Ascending aorta (tissue), 2 donors: Measurements from ENCODE around the gene CKB. TPM values are rescaled to one million over a fixed set of nuclear protein-coding genes. Genes with fewer than 3 reads are reported as not detected.
A peak's percentile ranks its signal among the peaks of the same experiment; 100 is the strongest.

Experiments
- DNase-seq, 2 donors: peaks; one replicate each; pipeline ENCODE4 v3.0.0-alpha.2; 2019; ENCODE audit warnings: low spot score in 2 of 2
- H3K27ac ChIP-seq, 2 donors: fragments of 200-600 bp; sonication (generic); one replicate each; pipeline ENCODE4 v1.5.1; 2016 to 2017; ENCODE audit warnings: mild to moderate bottlenecking in 1 of 2
- H3K27me3 ChIP-seq: fragments of 200-600 bp; sonication (generic); one replicate; pipeline ENCODE4 v1.5.1; 2017
- H3K36me3 ChIP-seq, 2 donors: fragments of 200-600 bp; sonication (generic); one replicate each; pipeline ENCODE4 v1.5.1; 2016
- H3K4me1 ChIP-seq, 2 donors: fragments of 200-600 bp; sonication (generic); one replicate each; pipeline ENCODE4 v1.5.1; 2016 to 2017; ENCODE audit warnings: mild to moderate bottlenecking in 1 of 2
- H3K4me3 ChIP-seq, 2 donors: fragments of 200-600 bp; sonication (generic); one replicate each; pipeline ENCODE4 v1.5.1; 2016 to 2017; ENCODE audit warnings: mild to moderate bottlenecking in 1 of 2
- H3K9me3 ChIP-seq, 2 donors: fragments of 200-600 bp; sonication (generic); one replicate each; pipeline ENCODE4 v1.5.1; 2016
- CTCF ChIP-seq, 3 experiments: fragments of 200-600 bp in 2 of 3; fragments of 450-650 bp in 1 of 3; sonication (generic) in 2 of 3; IDR thresholded peaks; one replicate each; pipeline ENCODE4 v1.5.1; 2016 to 2019; ENCODE audit warnings: antibody characterized with exemption in 3 of 3, mild to moderate bottlenecking in 1 of 3, moderate library complexity in 1 of 3
- intact Hi-C: fragments of 100-400 bp; cut with DNase I; formaldehyde crosslinking; loops from one replicate; pipeline ENCODE4 v1.15.1; 2023
- total RNA-seq: library from RNA; depleted of rRNA; stranded (reverse); fragments of >200 nt; gene quantifications from one replicate; pipeline ENCODE4 v1.1.0, GENCODE V29; 2016

Gene CKB
- total RNA-seq, 1 donor from 2014 or later = 144 TPM

GRCh38 chr14:103542605-103543088 lies 20.0 kb upstream of the CKB start:
- DNase-seq = peak in 1 of 2 donors; percentile 86

GRCh38 chr14:103541709-103542604 lies 19.3 kb upstream of the CKB start:
- no peaks in the 10 kb centered on the region for H3K27me3 ChIP-seq
- no peak for DNase-seq
- H3K36me3 ChIP-seq = no peaks in the 10 kb centered on the region
- peak overlapping the region; percentile 66 to 88 for H3K27ac ChIP-seq
- H3K4me1 ChIP-seq = peaks cover 57 to 66% of the 10 kb centered on the region in 2 donors
- intact Hi-C loops = no loop called here
- no peak overlapping the region for H3K4me3 ChIP-seq
- no peaks in the 10 kb centered on the region for H3K9me3 ChIP-seq
- peak in 1 of 3 experiments; percentile 22 for TF ChIP-seq CTCF (IDR thresholded peaks at IDR 0.05)

More at GRCh38 chr14:103542605-103543088, 20.0 kb upstream of the CKB start:
- H3K36me3 ChIP-seq = no peaks in the 10 kb centered on the region
- intact Hi-C loops = no loop called here
- H3K27ac ChIP-seq = peak overlapping the region; percentile 66 to 88
- peak overlapping the region in 1 of 2 donors; percentile 1 for H3K4me3 ChIP-seq
- TF ChIP-seq CTCF (IDR thresholded peaks at IDR 0.05) = no peak
- peaks cover 57 to 66% of the 10 kb centered on the region in 2 donors for H3K4me1 ChIP-seq
- no peaks in the 10 kb centered on the region for H3K9me3 ChIP-seq
- H3K27me3 ChIP-seq = no peaks in the 10 kb centered on the region

- intact Hi-C loops = loop anchor here (1.0 kb wide), 1 partner anchor 20 kb away; no protein-coding TSS in a partner anchor
Observed at GRCh38 chr14:103540821-103541708, 18.4 kb upstream of the CKB start.

GRCh38 chr14:103539056-103539825 lies 16.6 kb upstream of the CKB start:
- Histone ChIP-seq H3K27ac (peak overlapping the region; percentile 83 to 84), H3K4me3 (no peak overlapping the region), H3K9me3 (no peaks in the 10 kb centered on the region), H3K27me3 (no peaks in the 10 kb centered on the region), H3K36me3 (peaks cover 9 to 17% of the 10 kb centered on the region in 2 donors), H3K4me1 (peaks cover 51 to 52% of the 10 kb centered on the region in 2 donors)
- TF ChIP-seq CTCF (IDR thresholded peaks at IDR 0.05) = no peak
- no peak for DNase-seq
- intact Hi-C loops = no loop called here

More at GRCh38 chr14:103540821-103541708, 18.4 kb upstream of the CKB start:
- no peak for TF ChIP-seq CTCF (IDR thresholded peaks at IDR 0.05)
- no peaks in the 10 kb centered on the region for H3K27me3 ChIP-seq
- peaks cover 57 to 60% of the 10 kb centered on the region in 2 donors for H3K4me1 ChIP-seq
- H3K36me3 ChIP-seq = peaks cover 0 to 3% of the 10 kb centered on the region in 2 donors
- H3K27ac ChIP-seq = peak overlapping the region; percentile 66 to 88
- peak overlapping the region; percentile 2 to 11 for H3K4me3 ChIP-seq
- no peak for DNase-seq
- H3K9me3 ChIP-seq = no peaks in the 10 kb centered on the region
